Progenitor cell of endocrine pancreas (in vitro differentiated cells): ENCODE data around the gene CBY2. TPM values are rescaled to one million over a fixed set of nuclear protein-coding genes. Genes with fewer than 3 reads are reported as not detected.
"Not testable (repeated sequence)": the region's sequence is repeated elsewhere in the genome, so short reads cannot be mapped to it uniquely, and the experiment has no call there.

Source experiments
- DNase-seq: peaks from one replicate; pipeline ENCODE4 v3.0.0; 2021; ENCODE audit warnings: low spot score; ENCODE audit not compliant: unreplicated experiment
- H3K27ac Mint-ChIP-seq: 2 replicates; pipeline ENCODE4 v1.8.0; 2021; ENCODE audit warnings: mild to moderate bottlenecking, moderate library complexity, mixed read lengths
- H3K27me3 Mint-ChIP-seq: 2 replicates; pipeline ENCODE4 v1.8.0; 2021; ENCODE audit warnings: mixed read lengths
- H3K36me3 Mint-ChIP-seq: 2 replicates; pipeline ENCODE4 v1.8.0; 2022; ENCODE audit warnings: mixed read lengths; ENCODE audit not compliant: insufficient read depth
- H3K4me1 Mint-ChIP-seq: 2 replicates; pipeline ENCODE4 v1.8.0; 2021; ENCODE audit warnings: low read depth, mixed read lengths
- H3K4me3 Mint-ChIP-seq: 2 replicates; pipeline ENCODE4 v1.8.0; 2021; ENCODE audit warnings: low read depth, mild to moderate bottlenecking, moderate library complexity, mixed read lengths
- H3K9me3 Mint-ChIP-seq: 2 replicates; pipeline ENCODE4 v1.8.0; 2021; ENCODE audit warnings: low read depth, mixed read lengths
- CTCF ChIP-seq: fragments of 200-600 bp; sonication (generic); IDR thresholded peaks from one replicate; pipeline ENCODE4 v1.5.0; 2021; ENCODE audit warnings: antibody characterized with exemption, mild to moderate bottlenecking; ENCODE audit not compliant: unreplicated experiment
- long read RNA-seq: library from polyadenylated mRNA; unstranded; transcript quantifications from one replicate; pipeline ENCODE4 v2.0.0, GENCODE V29; 2020
- total RNA-seq: library from RNA; stranded (reverse); gene quantifications from 2 replicates; pipeline ENCODE4 v1.2.1, GENCODE V29; 2021

Gene CBY2, protein sequence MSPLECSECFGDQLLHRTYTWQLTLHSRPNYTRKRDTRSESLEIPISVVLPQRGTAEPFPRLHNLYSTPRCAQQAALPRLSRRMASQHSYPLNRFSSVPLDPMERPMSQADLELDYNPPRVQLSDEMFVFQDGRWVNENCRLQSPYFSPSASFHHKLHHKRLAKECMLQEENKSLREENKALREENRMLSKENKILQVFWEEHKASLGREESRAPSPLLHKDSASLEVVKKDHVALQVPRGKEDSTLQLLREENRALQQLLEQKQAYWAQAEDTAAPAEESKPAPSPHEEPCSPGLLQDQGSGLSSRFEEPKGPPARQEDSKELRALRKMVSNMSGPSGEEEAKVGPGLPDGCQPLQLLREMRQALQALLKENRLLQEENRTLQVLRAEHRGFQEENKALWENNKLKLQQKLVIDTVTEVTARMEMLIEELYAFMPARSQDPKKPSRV
- total RNA-seq, result not detected in 2 replicates
- long read RNA-seq, result 0 reads

GRCh38 chr13:45702088-45702487 lies at the start of gene CBY2:
TSS of gene CBY2 (plus strand) at chr13:45702320. CDS start at chr13:45702391, 71 bp downstream.
- no peak within 1 kb of the TSS for H3K4me3 Mint-ChIP-seq
- no peak for TF ChIP-seq CTCF

GRCh38 chr13:45654633-45655349 lies 47.3 kb upstream of the CBY2 start:
- no peaks in the 10 kb centered on the region for H3K27me3 Mint-ChIP-seq
- H3K36me3 Mint-ChIP-seq, result no peaks in the 10 kb centered on the region

More at GRCh38 chr13:45702088-45702487, at the start of gene CBY2:
- Mint-ChIP-seq H3K4me1 (peaks cover 11% of the 10 kb centered on the region), H3K36me3 (no peaks in the 10 kb centered on the region), H3K9me3 (no peaks in the 10 kb centered on the region), H3K27ac (no peak within 1 kb of the TSS), H3K27me3 (peaks cover 30% of the 10 kb centered on the region)
- DNase-seq, result no peak

DNA sequence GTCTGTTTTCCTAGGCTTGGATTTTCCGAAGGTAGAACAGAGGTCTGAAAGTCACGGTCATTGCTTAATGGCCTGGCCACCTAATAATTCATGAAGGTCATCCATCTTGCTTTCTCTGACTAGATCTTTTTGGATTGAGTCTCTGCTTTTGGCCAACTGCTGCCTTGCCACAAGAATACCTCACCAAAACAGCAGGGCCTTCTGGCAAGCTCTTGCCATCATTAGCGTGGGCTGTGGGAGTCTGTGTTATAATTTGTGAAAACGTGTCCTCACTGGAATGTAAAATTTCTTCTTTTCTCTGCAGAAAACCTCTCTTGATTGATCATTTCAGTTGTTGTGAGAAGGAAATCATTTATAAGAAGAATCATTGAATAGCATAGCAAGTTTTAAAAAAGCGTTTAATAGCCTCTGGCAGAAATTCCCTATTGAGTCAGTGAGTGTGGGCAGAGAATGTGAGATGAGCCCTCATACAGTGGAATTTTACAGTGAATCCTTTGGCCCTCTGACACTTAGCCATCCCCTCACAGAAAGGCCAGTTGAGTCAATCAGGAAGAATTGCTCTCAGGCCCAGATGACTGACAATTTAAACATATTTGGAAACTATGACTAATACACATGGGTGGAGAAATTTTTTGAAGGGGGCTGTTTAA lies 43.4 kb upstream of the CBY2 start:
- H3K36me3 Mint-ChIP-seq, result peaks cover 1% of the 10 kb centered on the region
- no peak for DNase-seq
- H3K4me1 Mint-ChIP-seq, result no peaks in the 10 kb centered on the region
- H3K4me3 Mint-ChIP-seq, result no peak overlapping the region
- peaks cover 3% of the 10 kb centered on the region for H3K9me3 Mint-ChIP-seq
- no peak for TF ChIP-seq CTCF
- no peaks in the 10 kb centered on the region for H3K27me3 Mint-ChIP-seq
- no peak overlapping the region for H3K27ac Mint-ChIP-seq

More at GRCh38 chr13:45654633-45655349, 47.3 kb upstream of the CBY2 start:
- no peak for TF ChIP-seq CTCF
- no peaks in the 10 kb centered on the region for H3K4me1 Mint-ChIP-seq
- no peak overlapping the region for H3K4me3 Mint-ChIP-seq
- DNase-seq, result no peak
- H3K27ac Mint-ChIP-seq, result no peak overlapping the region
- H3K9me3 Mint-ChIP-seq, result peaks cover 9% of the 10 kb centered on the region

- no peak overlapping the region for H3K27ac Mint-ChIP-seq
- no peak overlapping the region for H3K4me3 Mint-ChIP-seq
- no peak for DNase-seq
- peaks cover 3% of the 10 kb centered on the region for H3K9me3 Mint-ChIP-seq
- TF ChIP-seq CTCF, result no peak
- H3K36me3 Mint-ChIP-seq, result peaks cover 1% of the 10 kb centered on the region
- no peaks in the 10 kb centered on the region for H3K4me1 Mint-ChIP-seq
- H3K27me3 Mint-ChIP-seq, result no peaks in the 10 kb centered on the region
These were observed 42.6 kb upstream of the CBY2 start for GRCh38 chr13:45659536-45659935.

DNA sequence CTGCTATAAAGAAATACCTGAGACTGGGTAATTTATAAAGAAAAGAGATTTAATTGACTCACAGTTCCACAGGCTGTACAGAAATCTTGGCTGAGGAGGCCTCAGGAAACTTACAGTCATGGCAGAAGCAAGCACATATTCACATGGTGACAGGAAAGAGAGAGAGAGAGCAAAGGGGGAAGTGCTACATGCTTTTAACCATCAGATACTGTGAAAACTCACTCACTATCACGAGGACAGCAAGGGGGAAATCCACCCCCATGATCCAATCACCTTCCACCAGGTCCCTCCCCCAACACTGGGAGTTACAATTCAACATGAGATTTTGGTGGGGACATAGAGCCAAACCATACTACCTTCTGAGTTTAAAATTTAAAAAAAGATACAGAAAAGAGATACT lies 41.7 kb upstream of the CBY2 start:
- H3K27me3 Mint-ChIP-seq, DNase-seq, H3K9me3 Mint-ChIP-seq, H3K4me3 Mint-ChIP-seq, H3K36me3 Mint-ChIP-seq, H3K4me1 Mint-ChIP-seq: not testable (repeated sequence)
- H3K27ac Mint-ChIP-seq, result peak overlapping the region; percentile 1
